ENCODE results near the gene CRIP2.

DNA sequence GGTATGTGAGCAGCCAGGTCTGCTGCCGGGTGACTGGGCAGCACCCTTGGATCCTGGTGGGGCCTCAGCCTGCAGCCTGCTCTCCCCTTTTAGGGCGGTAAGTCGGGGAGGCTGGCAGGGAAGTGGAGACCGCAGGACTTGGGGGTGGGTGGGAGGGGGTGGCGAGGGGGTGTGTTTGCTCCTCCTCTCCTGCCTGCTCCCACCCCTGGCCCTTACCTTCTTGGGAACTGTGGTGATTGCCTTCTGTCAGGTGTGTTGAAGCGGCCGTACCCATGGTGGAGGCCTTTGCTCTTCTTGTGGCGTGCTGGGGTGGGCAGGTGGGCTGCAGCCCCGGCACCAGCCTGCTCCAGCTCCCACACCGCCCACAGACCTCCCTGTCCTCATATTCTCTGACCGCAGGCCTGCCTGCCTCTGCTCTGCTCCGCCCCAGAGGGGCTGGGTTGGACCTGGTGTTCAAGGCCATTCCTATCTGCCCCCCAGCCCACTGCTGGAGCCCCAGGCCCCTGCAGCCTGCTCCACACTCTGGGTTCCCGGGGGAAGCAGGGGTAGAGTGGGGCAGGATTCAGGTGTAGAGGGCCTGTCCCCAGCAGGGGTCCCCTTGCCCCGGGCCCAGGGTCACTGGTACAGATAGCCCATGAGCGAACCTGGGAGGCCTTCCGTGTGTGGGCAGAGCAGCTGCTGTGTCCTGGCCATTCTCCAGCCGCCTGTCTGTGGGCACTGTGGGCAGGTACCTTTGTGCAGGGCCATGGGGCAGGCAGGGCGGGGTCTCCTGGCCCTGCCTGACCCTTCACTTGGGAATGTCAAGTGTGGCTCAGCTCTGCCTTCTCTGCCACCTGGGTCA, 21.6 kb downstream of the CRIP2 start:
- no peak for TF ChIP-seq FOXA1 (IDR thresholded peaks at IDR 0.05)
- TF ChIP-seq SP1 (IDR thresholded peaks at IDR 0.05) = no peak

Data from HEK293T (cell line).